Keratinocyte (primary cell): Measurements from ENCODE around the gene TMEM126B.

Source experiments
- EZH2 ChIP-seq: IDR thresholded peaks from one replicate; pipeline ENCODE4 v1.6.1; 2012; ENCODE audit warnings: inconsistent platforms, mild to moderate bottlenecking, low read length, moderate library complexity
- TF ChIP-seq, protein P1 (sequence below), 3 experiments: IDR thresholded peaks in 1 of 3; conservative IDR thresholded peaks in 1 of 3; optimal IDR thresholded peaks in 1 of 3; 2 replicates in 2 of 3; 3 replicates in 1 of 3; pipeline versions ENCODE3 to v1.5.1; 2011; ENCODE audit warnings: low read length in 3 of 3, mild to moderate bottlenecking in 3 of 3, moderate library complexity in 2 of 3, control low read depth in 1 of 3, inconsistent platforms in 1 of 3; ENCODE audit not compliant: insufficient read depth in 2 of 3; ENCODE audit errors: extremely low read depth in 1 of 3

DNA sequence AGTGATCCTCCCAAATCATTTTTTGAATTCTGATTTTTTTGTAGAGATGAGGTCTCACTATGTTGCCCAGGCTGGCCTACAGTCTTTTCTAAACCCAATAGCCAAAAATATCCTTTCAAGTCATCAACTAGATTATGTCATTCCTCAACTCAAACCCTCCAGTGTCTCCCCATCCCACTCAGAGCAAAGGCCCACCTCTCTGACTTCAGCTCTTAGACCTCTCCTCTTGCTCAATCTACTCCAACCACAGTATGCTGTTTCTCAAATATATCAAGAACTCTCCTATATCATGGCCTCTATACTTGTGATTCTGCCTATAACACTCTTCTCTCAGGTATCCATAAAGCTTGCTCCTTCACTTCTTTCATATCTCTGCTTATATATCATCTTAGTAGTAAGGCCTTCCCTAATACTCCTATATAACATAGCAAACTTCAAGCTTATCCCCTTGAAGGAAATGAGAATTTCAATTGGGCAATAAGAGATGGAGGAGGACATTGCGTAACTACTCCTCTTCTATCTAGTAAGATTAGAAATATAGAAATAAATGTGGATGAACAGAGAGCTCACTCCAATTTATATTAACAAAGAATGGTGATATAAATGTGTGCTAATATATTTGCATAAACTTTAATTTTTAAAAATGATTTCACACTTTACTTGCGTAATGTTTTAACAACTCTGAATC lies 25.7 kb upstream of the TMEM126B start:
- TF ChIP-seq, protein P1, sequence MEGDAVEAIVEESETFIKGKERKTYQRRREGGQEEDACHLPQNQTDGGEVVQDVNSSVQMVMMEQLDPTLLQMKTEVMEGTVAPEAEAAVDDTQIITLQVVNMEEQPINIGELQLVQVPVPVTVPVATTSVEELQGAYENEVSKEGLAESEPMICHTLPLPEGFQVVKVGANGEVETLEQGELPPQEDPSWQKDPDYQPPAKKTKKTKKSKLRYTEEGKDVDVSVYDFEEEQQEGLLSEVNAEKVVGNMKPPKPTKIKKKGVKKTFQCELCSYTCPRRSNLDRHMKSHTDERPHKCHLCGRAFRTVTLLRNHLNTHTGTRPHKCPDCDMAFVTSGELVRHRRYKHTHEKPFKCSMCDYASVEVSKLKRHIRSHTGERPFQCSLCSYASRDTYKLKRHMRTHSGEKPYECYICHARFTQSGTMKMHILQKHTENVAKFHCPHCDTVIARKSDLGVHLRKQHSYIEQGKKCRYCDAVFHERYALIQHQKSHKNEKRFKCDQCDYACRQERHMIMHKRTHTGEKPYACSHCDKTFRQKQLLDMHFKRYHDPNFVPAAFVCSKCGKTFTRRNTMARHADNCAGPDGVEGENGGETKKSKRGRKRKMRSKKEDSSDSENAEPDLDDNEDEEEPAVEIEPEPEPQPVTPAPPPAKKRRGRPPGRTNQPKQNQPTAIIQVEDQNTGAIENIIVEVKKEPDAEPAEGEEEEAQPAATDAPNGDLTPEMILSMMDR (optimal IDR thresholded peaks at IDR 0.05 in 1 of 3, IDR thresholded peaks at IDR 0.05 in 1 of 3, conservative IDR thresholded peaks at IDR 0.05 in 1 of 3; ENCODE audit: extremely low read depth in 1 of 3, insufficient read depth in 2 of 3, low read length in 3 of 3) = no peak
- no peak for TF ChIP-seq EZH2
